Immature natural killer cell (primary cell): ENCODE data around the gene PTTG1IP. TPM values are rescaled to one million over a fixed set of nuclear protein-coding genes. Genes with fewer than 3 reads are reported as not detected.

Source experiments
- DNase-seq, 3 donors: peaks; one replicate each; pipeline ENCODE4 v3.0.0; 2022; ENCODE audit warnings: mixed read lengths in 1 of 3
- H3K27ac Mint-ChIP-seq, 6 donors: one replicate each; pipeline ENCODE4 v1.8.0; 2020; ENCODE audit warnings: mixed read lengths in 6 of 6, mild to moderate bottlenecking in 5 of 6, inconsistent platforms in 4 of 6, moderate library complexity in 3 of 6
- H3K27me3 Mint-ChIP-seq, 3 donors: one replicate each; pipeline ENCODE4 v1.8.0; 2020 to 2021; ENCODE audit warnings: low read depth in 3 of 3, mild to moderate bottlenecking in 3 of 3, mixed read lengths in 3 of 3, moderate library complexity in 3 of 3, inconsistent platforms in 1 of 3
- H3K36me3 Mint-ChIP-seq, 3 donors: one replicate each; pipeline ENCODE4 v1.8.0; 2020; ENCODE audit warnings: mixed read lengths in 3 of 3, inconsistent platforms in 2 of 3, mild to moderate bottlenecking in 2 of 3
- H3K4me1 Mint-ChIP-seq, 2 donors: one replicate each; pipeline ENCODE4 v1.8.0; 2020; ENCODE audit warnings: inconsistent platforms in 2 of 2, mild to moderate bottlenecking in 2 of 2, mixed read lengths in 2 of 2, moderate library complexity in 1 of 2
- H3K4me3 Mint-ChIP-seq, 5 donors: one replicate each; pipeline ENCODE4 v1.8.0; 2020; ENCODE audit warnings: mild to moderate bottlenecking in 5 of 5, mixed read lengths in 5 of 5, inconsistent platforms in 3 of 5, moderate library complexity in 3 of 5
- H3K9me3 Mint-ChIP-seq, 6 donors: one replicate each; pipeline ENCODE4 v1.8.0; 2020; ENCODE audit warnings: mild to moderate bottlenecking in 6 of 6, mixed read lengths in 6 of 6, inconsistent platforms in 4 of 6, moderate library complexity in 3 of 6
- polyA plus RNA-seq, 3 donors: library from polyadenylated mRNA; unstranded; fragments of 300-500 nt; fragmentation: Illumina TruSeq; gene quantifications; one replicate each; pipeline ENCODE4 v1.2.3, GENCODE V29; 2021

The PTTG1IP gene
- polyA plus RNA-seq, 3 donors from 2014 or later, result 67.7 to 103 (median 92.9) TPM

GRCh38 chr21:44842721-44843445 is 30.6 kb downstream of the PTTG1IP start:
- Mint-ChIP-seq H3K4me1 (peaks cover 9 to 16% of the 10 kb centered on the region in 2 donors), H3K36me3 (no peaks in the 10 kb centered on the region), H3K27me3 (peaks cover 3 to 11% (median 7%) of the 10 kb centered on the region in 3 donors), H3K9me3 (no peaks in the 10 kb centered on the region), H3K4me3 (no peak overlapping the region), H3K27ac (no peak overlapping the region)
- DNase-seq, result no peak

DNA sequence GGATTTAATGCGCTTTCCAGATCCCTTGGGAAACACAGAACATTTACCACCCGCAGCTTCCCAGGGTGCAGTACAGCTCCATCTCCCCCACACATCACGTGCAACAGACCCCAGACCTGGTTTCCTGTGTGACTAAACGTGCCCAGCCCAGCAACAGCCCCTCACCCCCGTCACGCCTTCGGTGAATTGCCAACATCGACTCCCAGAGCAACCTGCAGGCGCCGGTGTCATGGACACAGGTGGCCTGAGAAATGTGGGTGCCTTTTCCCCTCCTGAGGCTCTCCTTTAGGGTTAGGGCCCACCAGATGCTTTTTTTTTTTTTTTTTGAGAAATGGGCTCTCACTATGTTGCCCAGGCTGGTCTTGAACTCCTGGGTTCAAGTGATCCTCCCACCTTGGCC is 31.4 kb downstream of the PTTG1IP start:
- H3K27ac Mint-ChIP-seq, result no peak overlapping the region
- H3K4me3 Mint-ChIP-seq, result no peak overlapping the region
- no peaks in the 10 kb centered on the region for H3K36me3 Mint-ChIP-seq
- peaks cover 3 to 11% (median 4%) of the 10 kb centered on the region in 3 donors for H3K27me3 Mint-ChIP-seq
- no peak for DNase-seq
- no peaks in the 10 kb centered on the region for H3K9me3 Mint-ChIP-seq
- peaks cover 9 to 15% of the 10 kb centered on the region in 2 donors for H3K4me1 Mint-ChIP-seq

DNA sequence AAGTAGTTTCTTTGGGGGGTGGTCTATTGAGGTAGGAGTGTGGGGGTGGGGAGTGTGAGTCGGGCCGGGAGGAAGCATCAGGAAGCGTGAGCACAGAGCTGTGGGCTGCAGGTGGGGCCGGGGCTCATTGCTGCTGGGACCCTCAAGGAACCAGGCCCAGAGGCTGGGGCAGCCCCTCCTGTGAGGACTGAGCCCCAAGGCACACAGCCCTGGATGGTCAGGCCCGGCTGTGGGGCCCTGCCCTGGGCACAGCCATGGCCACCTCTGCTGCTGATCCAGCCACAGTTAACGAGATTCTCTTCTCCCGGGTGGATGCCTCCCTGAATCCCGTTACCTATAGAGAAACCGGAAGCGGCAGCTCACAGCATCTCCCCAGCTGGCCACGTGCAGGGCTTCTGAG is 32.7 kb downstream of the PTTG1IP start:
- DNase-seq, result no peak
- Mint-ChIP-seq H3K4me1 (peaks cover 0 to 8% of the 10 kb centered on the region in 2 donors), H3K27ac (no peak overlapping the region)

GRCh38 chr21:44838951-44839350 is 34.5 kb downstream of the PTTG1IP start:
- Mint-ChIP-seq H3K36me3 (no peaks in the 10 kb centered on the region), H3K9me3 (no peaks in the 10 kb centered on the region), H3K27me3 (peaks cover 1 to 11% (median 2%) of the 10 kb centered on the region in 3 donors), H3K4me3 (no peak overlapping the region), H3K27ac (no peak overlapping the region), H3K4me1 (no peaks in the 10 kb centered on the region)
- DNase-seq, result no peak

More for the DNA sequence above, 32.7 kb downstream of the PTTG1IP start:
- Mint-ChIP-seq H3K9me3 (no peaks in the 10 kb centered on the region), H3K36me3 (no peaks in the 10 kb centered on the region), H3K27me3 (peaks cover 2 to 11% (median 4%) of the 10 kb centered on the region in 3 donors), H3K4me3 (no peak overlapping the region)

DNA sequence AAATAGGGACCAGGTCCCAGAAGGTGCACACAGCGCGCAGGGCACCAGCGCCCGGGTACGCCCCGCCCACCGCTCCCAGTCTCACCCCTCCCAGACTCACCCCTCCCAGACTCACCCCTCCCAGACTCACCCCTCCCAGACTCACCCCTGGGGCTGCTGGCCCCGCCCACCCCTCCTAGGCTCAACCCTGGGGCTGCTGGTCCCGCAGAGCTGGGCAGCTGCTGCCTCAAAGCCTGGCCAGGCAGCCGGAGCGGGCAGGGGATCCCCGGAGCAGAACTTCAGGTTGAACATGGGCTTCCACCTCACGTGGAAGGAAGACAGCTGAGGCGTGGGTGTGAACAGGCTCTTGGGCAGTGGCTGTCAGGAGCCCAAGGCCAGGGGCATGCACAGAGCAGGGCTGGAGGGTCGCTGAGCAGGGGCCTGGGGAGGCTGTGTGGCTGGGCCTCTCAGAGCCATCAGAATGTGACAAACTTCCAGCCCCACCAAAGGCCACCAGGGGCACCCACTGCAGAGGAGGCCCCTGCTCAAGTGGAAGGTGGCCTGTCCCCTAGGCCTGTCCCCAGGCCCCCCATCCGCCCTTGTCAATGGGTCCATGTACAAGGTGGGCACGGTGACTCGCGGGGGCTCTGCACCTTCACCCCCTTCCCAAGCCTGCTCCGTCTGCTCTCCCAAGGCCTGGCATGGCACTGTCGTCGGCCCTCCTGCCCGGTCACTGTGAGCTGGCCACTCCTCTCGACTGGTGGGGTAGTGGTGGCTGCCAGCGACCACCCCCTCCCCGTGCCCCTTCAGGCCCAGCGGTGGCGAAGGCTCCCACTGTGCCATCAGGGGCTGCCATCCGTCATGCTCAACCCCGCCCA is 35.2 kb downstream of the PTTG1IP start:
- peaks cover 1 to 11% (median 2%) of the 10 kb centered on the region in 3 donors for H3K27me3 Mint-ChIP-seq

DNA sequence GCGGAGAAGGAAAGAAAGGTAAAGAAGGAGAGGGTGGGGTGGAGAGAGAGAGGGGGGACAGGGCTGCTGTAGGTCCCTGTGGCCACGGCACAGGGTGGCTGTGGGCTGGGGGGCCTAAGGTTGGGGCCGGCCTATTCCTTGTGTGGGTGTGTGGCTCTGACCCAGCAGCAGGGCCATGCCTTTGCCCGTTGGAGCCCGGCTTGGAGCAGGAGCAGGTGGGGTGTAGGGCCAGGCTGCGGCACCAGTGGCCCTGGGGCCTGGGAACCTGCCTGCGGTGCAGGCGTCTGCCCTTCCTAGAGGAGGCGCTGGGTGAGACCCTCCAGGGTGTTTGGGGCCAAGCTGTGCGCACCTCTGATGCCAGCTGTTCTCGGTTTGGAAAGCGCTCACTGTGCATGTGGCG is 36.0 kb downstream of the PTTG1IP start:
- H3K9me3 Mint-ChIP-seq, result no peaks in the 10 kb centered on the region
- H3K36me3 Mint-ChIP-seq, result no peaks in the 10 kb centered on the region
- no peak overlapping the region for H3K27ac Mint-ChIP-seq
- H3K4me1 Mint-ChIP-seq, result no peaks in the 10 kb centered on the region
- peaks cover 1 to 11% (median 2%) of the 10 kb centered on the region in 3 donors for H3K27me3 Mint-ChIP-seq
- DNase-seq, result no peak
- no peak overlapping the region for H3K4me3 Mint-ChIP-seq

More for the DNA sequence above, 35.2 kb downstream of the PTTG1IP start:
- Mint-ChIP-seq H3K27ac (no peak overlapping the region), H3K4me3 (no peak overlapping the region), H3K36me3 (no peaks in the 10 kb centered on the region), H3K9me3 (no peaks in the 10 kb centered on the region), H3K4me1 (no peaks in the 10 kb centered on the region)
- DNase-seq, result no peak

GRCh38 chr21:44836666-44837471 is 36.6 kb downstream of the PTTG1IP start:
- no peaks in the 10 kb centered on the region for H3K36me3 Mint-ChIP-seq
- H3K27ac Mint-ChIP-seq, result no peak overlapping the region
- DNase-seq, result no peak
- peaks cover 1 to 10% (median 2%) of the 10 kb centered on the region in 3 donors for H3K27me3 Mint-ChIP-seq
- H3K4me1 Mint-ChIP-seq, result no peaks in the 10 kb centered on the region
- H3K9me3 Mint-ChIP-seq, result no peaks in the 10 kb centered on the region
- H3K4me3 Mint-ChIP-seq, result no peak overlapping the region

GRCh38 chr21:44836349-44836665 is 37.2 kb downstream of the PTTG1IP start:
- H3K36me3 Mint-ChIP-seq, result no peaks in the 10 kb centered on the region
- H3K4me3 Mint-ChIP-seq, result no peak overlapping the region
- H3K27me3 Mint-ChIP-seq, result peaks cover 0 to 6% (median 1%) of the 10 kb centered on the region in 3 donors
- H3K4me1 Mint-ChIP-seq, result peaks cover 2% of the 10 kb centered on the region in 2 donors
- H3K9me3 Mint-ChIP-seq, result no peaks in the 10 kb centered on the region
- no peak overlapping the region for H3K27ac Mint-ChIP-seq
- no peak for DNase-seq

DNA sequence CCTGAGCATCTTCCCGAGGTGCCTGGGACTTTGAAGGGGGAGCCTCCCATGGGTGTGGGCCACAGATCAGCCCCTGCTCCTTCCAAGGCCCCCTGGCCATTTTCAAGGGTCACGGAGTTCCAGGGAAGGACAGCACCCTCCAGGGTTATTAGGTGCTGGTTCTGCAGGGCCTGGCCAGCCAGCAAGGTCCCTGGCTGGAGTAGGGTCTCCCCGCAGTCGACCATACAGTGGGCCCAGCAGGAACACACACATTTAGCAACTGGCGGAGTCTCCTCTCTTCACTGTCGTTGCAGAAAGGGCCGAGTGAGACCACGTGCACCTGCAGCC is 37.9 kb downstream of the PTTG1IP start:
- H3K4me3 Mint-ChIP-seq, result no peak overlapping the region
- no peak overlapping the region for H3K27ac Mint-ChIP-seq
- H3K4me1 Mint-ChIP-seq, result peaks cover 6 to 9% of the 10 kb centered on the region in 2 donors
- peaks cover 0 to 4% (median 3%) of the 10 kb centered on the region in 3 donors for H3K27me3 Mint-ChIP-seq
- H3K36me3 Mint-ChIP-seq, result no peaks in the 10 kb centered on the region
- H3K9me3 Mint-ChIP-seq, result no peaks in the 10 kb centered on the region
- no peak for DNase-seq

GRCh38 chr21:44834951-44835646 is 38.4 kb downstream of the PTTG1IP start:
- Mint-ChIP-seq H3K36me3 (no peaks in the 10 kb centered on the region), H3K9me3 (no peaks in the 10 kb centered on the region), H3K27ac (no peak overlapping the region), H3K4me3 (no peak overlapping the region), H3K4me1 (peaks cover 9 to 14% of the 10 kb centered on the region in 2 donors), H3K27me3 (peaks cover 0 to 3% (median 2%) of the 10 kb centered on the region in 3 donors)
- DNase-seq, result no peak

GRCh38 chr21:44834231-44834950 is 39.1 kb downstream of the PTTG1IP start:
- Mint-ChIP-seq H3K9me3 (no peaks in the 10 kb centered on the region), H3K4me1 (peaks cover 17 to 21% of the 10 kb centered on the region in 2 donors), H3K27ac (no peak overlapping the region), H3K4me3 (no peak overlapping the region), H3K27me3 (peaks cover 0 to 5% (median 5%) of the 10 kb centered on the region in 3 donors), H3K36me3 (no peaks in the 10 kb centered on the region)
- DNase-seq, result no peak

GRCh38 chr21:44833663-44834062 is 39.8 kb downstream of the PTTG1IP start:
- Mint-ChIP-seq H3K36me3 (no peaks in the 10 kb centered on the region), H3K27me3 (peaks cover 0 to 5% (median 5%) of the 10 kb centered on the region in 3 donors), H3K27ac (no peak overlapping the region), H3K4me3 (no peak overlapping the region), H3K4me1 (peaks cover 22 to 28% of the 10 kb centered on the region in 2 donors), H3K9me3 (peaks cover 0 to 4% (median 0%) of the 10 kb centered on the region in 6 donors)
- no peak for DNase-seq
